Bronchial epithelial cell (primary cell): ENCODE measurements around the gene SELL. TPM values are rescaled to one million over a fixed set of nuclear protein-coding genes. Genes with fewer than 3 reads are reported as not detected.

ENCODE experiments used
- DNase-seq: peaks from one replicate; pipeline ENCODE4 v3.0.0-alpha.2; 2010; ENCODE audit warnings: low read depth
- FAIRE-seq: peaks from 2 replicates; lab custom pipeline; 2011; peaks lifted over from hg19 to GRCh38; lab: Jason Lieb, UNC
- H3K27me3 ChIP-seq: 2 replicates; pipeline ENCODE4 v1.5.1; 2011; ENCODE audit warnings: low read length; ENCODE audit not compliant: control insufficient read depth, insufficient read depth
- H3K36me3 ChIP-seq: 2 replicates; pipeline ENCODE4 v1.5.1; 2011; ENCODE audit warnings: low read length; ENCODE audit not compliant: control insufficient read depth, insufficient read depth
- H3K4me3 ChIP-seq: 2 replicates; pipeline ENCODE4 v1.5.1; 2011; ENCODE audit warnings: mild to moderate bottlenecking, low read depth, low read length, control low read depth
- total RNA-seq: library from RNA; depleted of rRNA; stranded (reverse); fragments of >200 nt; gene quantifications from 2 replicates; pipeline ENCODE4 v1.2.1, GENCODE V29; 2014
- TF ChIP-seq, protein P1 (sequence below): IDR thresholded peaks from 2 replicates; pipeline ENCODE4 v1.5.1; 2011; ENCODE audit warnings: mild to moderate bottlenecking, moderate library complexity, low read length, control low read depth, inconsistent platforms; ENCODE audit not compliant: insufficient read depth, severe bottlenecking

Gene SELL
- total RNA-seq, 1 donor from 2014 or later = not detected

DNA sequence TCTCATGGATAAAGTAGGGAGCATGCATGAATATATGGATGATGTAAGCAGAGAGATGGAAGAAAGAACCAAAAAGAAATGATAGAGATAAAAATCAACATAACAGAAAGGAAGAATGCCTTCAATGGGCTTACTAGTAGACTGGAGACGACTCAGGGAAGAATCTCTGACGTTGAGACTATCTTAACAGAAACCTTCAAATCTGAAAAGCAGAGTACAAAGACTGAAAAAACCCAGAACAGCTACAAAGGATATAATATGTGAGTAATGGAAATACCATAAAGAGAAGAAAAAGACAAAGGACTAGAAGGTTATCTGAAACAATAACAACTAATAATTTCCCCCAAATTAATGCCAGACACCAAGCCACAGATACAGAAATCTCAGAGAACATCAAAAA lies 63.2 kb downstream of the SELL start:
- Histone ChIP-seq H3K36me3 (no peaks in the 10 kb centered on the region), H3K4me3 (no peak overlapping the region), H3K27me3 (no peaks in the 10 kb centered on the region)
- TF ChIP-seq, protein P1, sequence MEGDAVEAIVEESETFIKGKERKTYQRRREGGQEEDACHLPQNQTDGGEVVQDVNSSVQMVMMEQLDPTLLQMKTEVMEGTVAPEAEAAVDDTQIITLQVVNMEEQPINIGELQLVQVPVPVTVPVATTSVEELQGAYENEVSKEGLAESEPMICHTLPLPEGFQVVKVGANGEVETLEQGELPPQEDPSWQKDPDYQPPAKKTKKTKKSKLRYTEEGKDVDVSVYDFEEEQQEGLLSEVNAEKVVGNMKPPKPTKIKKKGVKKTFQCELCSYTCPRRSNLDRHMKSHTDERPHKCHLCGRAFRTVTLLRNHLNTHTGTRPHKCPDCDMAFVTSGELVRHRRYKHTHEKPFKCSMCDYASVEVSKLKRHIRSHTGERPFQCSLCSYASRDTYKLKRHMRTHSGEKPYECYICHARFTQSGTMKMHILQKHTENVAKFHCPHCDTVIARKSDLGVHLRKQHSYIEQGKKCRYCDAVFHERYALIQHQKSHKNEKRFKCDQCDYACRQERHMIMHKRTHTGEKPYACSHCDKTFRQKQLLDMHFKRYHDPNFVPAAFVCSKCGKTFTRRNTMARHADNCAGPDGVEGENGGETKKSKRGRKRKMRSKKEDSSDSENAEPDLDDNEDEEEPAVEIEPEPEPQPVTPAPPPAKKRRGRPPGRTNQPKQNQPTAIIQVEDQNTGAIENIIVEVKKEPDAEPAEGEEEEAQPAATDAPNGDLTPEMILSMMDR = no peak
- DNase-seq = no peak
- FAIRE-seq = no peak

DNA sequence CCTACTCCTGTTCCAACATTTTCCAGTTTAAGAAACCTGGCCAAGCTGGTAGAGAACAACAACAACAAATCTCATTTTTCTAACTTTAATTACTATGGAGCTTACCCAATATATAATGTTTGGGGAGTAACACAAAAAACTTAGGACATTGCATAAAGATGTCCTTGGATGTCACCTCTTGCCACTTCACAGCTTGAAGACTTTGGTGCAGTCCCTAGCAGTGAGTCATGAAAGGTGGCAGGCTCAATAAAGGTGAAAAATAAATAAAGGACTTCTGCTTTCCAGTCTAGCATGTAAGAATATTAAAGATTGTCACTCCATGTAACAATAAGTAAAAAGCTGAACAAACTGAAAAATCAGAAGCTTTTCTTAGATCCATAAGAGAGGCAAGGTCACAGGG lies 63.9 kb downstream of the SELL start:
- Histone ChIP-seq H3K4me3 (no peak overlapping the region), H3K27me3 (no peaks in the 10 kb centered on the region), H3K36me3 (no peaks in the 10 kb centered on the region)
- DNase-seq = no peak
- FAIRE-seq = no peak
- TF ChIP-seq, protein P1 = no peak

DNA sequence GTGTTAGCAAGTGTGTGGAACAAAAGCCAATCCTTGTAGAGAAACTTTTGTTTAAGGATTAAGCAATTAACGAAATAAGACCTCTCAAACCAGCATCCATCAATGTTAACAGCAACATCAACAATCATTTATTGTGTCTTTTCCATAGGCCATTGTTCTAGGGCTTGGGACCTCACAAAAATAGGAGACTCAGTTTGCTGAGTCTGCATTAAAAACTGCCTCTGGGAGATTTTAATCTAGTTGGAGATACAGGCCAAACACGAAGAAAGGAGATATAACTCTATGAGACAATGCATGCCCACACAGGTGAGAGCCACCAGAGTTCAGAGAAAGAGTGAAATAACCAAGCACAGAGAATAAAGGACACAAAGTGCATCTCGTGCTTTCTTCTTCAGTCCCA lies 67.1 kb downstream of the SELL start:
- no peak for FAIRE-seq
- Histone ChIP-seq H3K36me3 (no peaks in the 10 kb centered on the region), H3K27me3 (no peaks in the 10 kb centered on the region), H3K4me3 (no peak overlapping the region)
- TF ChIP-seq, protein P1 = no peak
- no peak for DNase-seq

Other genes starting within 250 kb of the SELL start
- gene SLC19A2, start 225.7 kb downstream of the SELL start, total RNA-seq = 11.9 and 16.8 TPM in 2 replicates
- gene F5, start 125.1 kb downstream of the SELL start, total RNA-seq = not detected in 2 replicates
- not detected in 2 replicates for gene SELP, start 81.5 kb downstream of the SELL start, total RNA-seq
- gene SELE, start 22.5 kb upstream of the SELL start, total RNA-seq = not detected in 2 replicates
- 4.7 and 4.9 TPM in 2 replicates for gene METTL18, start 83.3 kb upstream of the SELL start, total RNA-seq
- gene SCYL3, start 182.3 kb upstream of the SELL start, total RNA-seq = 4.5 and 11.5 TPM in 2 replicates